K562 (cell line): ENCODE data around the gene TANK. TPM values are rescaled to one million over a fixed set of nuclear protein-coding genes. Genes with fewer than 3 reads are reported as not detected.

Experiments used
- ATAC-seq: fragments of 200-7000 bp; cut with Tn5 transposase; 3 replicates; pipeline ENCODE4 v1.9.1; 2020; ENCODE audit warnings: moderate library complexity
- BruUV-seq: library from RNA; stranded (reverse); fragments of 400-500 nt; replicated peaks from 2 replicates; lab custom pipeline; 2021; lab: Mats Ljungman, UMichigan
- CTCF ChIA-PET: fragments of 300-600 bp; formaldehyde crosslinking; extraction: SDS; loops from one replicate; lab custom pipeline; 2021; ENCODE audit warnings: low intra/inter-chr PET ratio; lab: Yijun Ruan, JAX
- POLR2A ChIA-PET: fragments of 300-600, 350-650 bp; sonication (Branson Sonifier 250); formaldehyde crosslinking; extraction: SDS; loops from one replicate; lab custom pipeline; 2021; ENCODE audit warnings: antibody characterized with exemption, inconsistent platforms; lab: Yijun Ruan, JAX
- DNase-seq, 4 experiments: peaks; one replicate each; pipeline versions ENCODE4 v3.0.0 to v3.0.0-alpha.2; 2011 to 2018; ENCODE audit warnings: low spot score in 3 of 4, mixed read lengths in 3 of 4; ENCODE audit errors: extremely low read depth in 1 of 4
- FAIRE-seq: peaks from 2 replicates; lab custom pipeline; 2011; peaks lifted over from hg19 to GRCh38; lab: Jason Lieb, UNC
- H2AFZ ChIP-seq: 2 replicates; pipeline ENCODE4 v1.6.0; 2011; ENCODE audit warnings: low read depth, low read length, control low read depth, inconsistent platforms
- H3K27ac ChIP-seq: fragments of 200-600 bp; 3 replicates; pipeline ENCODE4 v1.8.0; 2011; ENCODE audit warnings: low read depth, mild to moderate bottlenecking, control low read depth, inconsistent platforms, low read length, moderate library complexity, mixed read lengths; ENCODE audit errors: extremely low read depth
- H3K27me3 ChIP-seq, 2 experiments: fragments of 300-600 bp in 1 of 2; 2 replicates in 1 of 2; 3 replicates in 1 of 2; pipeline versions ENCODE4 v1.6.0 to v1.8.0; 2011; ENCODE audit warnings: inconsistent platforms in 2 of 2, low read length in 2 of 2, mild to moderate bottlenecking in 1 of 2, mixed read lengths in 1 of 2, moderate library complexity in 1 of 2; ENCODE audit not compliant: control insufficient read depth in 2 of 2, insufficient read depth in 2 of 2
- H3K36me3 ChIP-seq: fragments of 300-600 bp; 3 replicates; pipeline ENCODE4 v1.8.0; 2011; ENCODE audit warnings: mild to moderate bottlenecking, low read length, inconsistent platforms; ENCODE audit not compliant: control insufficient read depth, insufficient read depth
- H3K4me1 ChIP-seq, 2 experiments: fragments of 200-600 bp in 1 of 2; replicated peaks in 1 of 2; 2 replicates in 1 of 2; 3 replicates in 1 of 2; pipeline versions ENCODE4 v1.5.1 to v1.8.0; 2011; ENCODE audit warnings: inconsistent platforms in 2 of 2, low read length in 2 of 2, mild to moderate bottlenecking in 1 of 2, mixed read lengths in 1 of 2, moderate library complexity in 1 of 2; ENCODE audit not compliant: control insufficient read depth in 2 of 2, insufficient read depth in 2 of 2
- H3K4me2 ChIP-seq: 2 replicates; pipeline ENCODE4 v1.6.1; 2011; ENCODE audit warnings: low read length, control low read depth, inconsistent platforms, mixed read lengths; ENCODE audit not compliant: insufficient read depth
- H3K4me3 ChIP-seq: fragments of 200-600 bp; sonication (generic), shearing (Covaris generic); 2 replicates; pipeline ENCODE4 v1.5.1; 2016; ENCODE audit warnings: control low read depth, inconsistent platforms
- H3K79me2 ChIP-seq: fragments of 200-600 bp; 3 replicates; pipeline ENCODE4 v1.8.0; 2011; ENCODE audit warnings: low read length, inconsistent platforms; ENCODE audit not compliant: control insufficient read depth, insufficient read depth
- H3K9ac ChIP-seq, 2 experiments: 2 replicates each; pipeline versions ENCODE4 v1.6.0 to v1.6.1; 2011; ENCODE audit warnings: low read depth in 2 of 2, low read length in 2 of 2, control low read depth in 1 of 2, inconsistent platforms in 1 of 2, mild to moderate bottlenecking in 1 of 2, mixed read lengths in 1 of 2; ENCODE audit not compliant: insufficient read depth in 1 of 2
- H3K9me1 ChIP-seq: one replicate; pipeline ENCODE4 v1.6.0; 2011; ENCODE audit warnings: inconsistent platforms, mild to moderate bottlenecking, low read length, moderate library complexity; ENCODE audit not compliant: control insufficient read depth, insufficient read depth
- H3K9me3 ChIP-seq: replicated peaks from 2 replicates; pipeline ENCODE4 v1.5.1; 2011; ENCODE audit warnings: low read depth, low read length, inconsistent platforms; ENCODE audit not compliant: control insufficient read depth, insufficient read depth
- H4K20me1 ChIP-seq: replicated peaks from 2 replicates; pipeline ENCODE4 v1.6.1; 2011; ENCODE audit warnings: low read length, inconsistent platforms, mixed read lengths; ENCODE audit not compliant: control insufficient read depth, insufficient read depth
- ESRRB ChIP-seq: fragments of 250-450 bp; sonication (Bioruptor Pico); IDR thresholded peaks from 2 replicates; pipeline ENCODE4 v1.5.0; 2020; ENCODE audit warnings: mild to moderate bottlenecking, moderate library complexity, borderline replicate concordance
- FOXK2 ChIP-seq, 2 experiments: fragments of 450-650 bp; IDR thresholded peaks in 1 of 2; conservative IDR thresholded peaks in 1 of 2; 2 replicates each; pipeline ENCODE4 v1.6.1; 2016; ENCODE audit warnings: low read depth in 2 of 2, mild to moderate bottlenecking in 1 of 2
- GABPB2 ChIP-seq: fragments of 250-450 bp; sonication (Bioruptor Pico); conservative IDR thresholded peaks from 2 replicates; pipeline ENCODE4 v1.5.1; 2021; ENCODE audit warnings: mild to moderate bottlenecking
- KDM1A ChIP-seq, 2 experiments: fragments of 450-650 bp; IDR thresholded peaks; 2 replicates each; pipeline ENCODE4 v1.6.1; 2016; ENCODE audit warnings: mild to moderate bottlenecking in 2 of 2
- KLF16 ChIP-seq: IDR thresholded peaks from 2 replicates; pipeline ENCODE4 v1.6.1; 2016; ENCODE audit warnings: antibody characterized with exemption
- LARP7 ChIP-seq: fragments of 450-650 bp; IDR thresholded peaks from 2 replicates; pipeline ENCODE4 v1.6.1; 2016
- RAD21 ChIP-seq, 2 experiments: fragments of 250-450 bp in 1 of 2; fragments of 450-650 bp in 1 of 2; sonication (Bioruptor Pico) in 1 of 2; formaldehyde crosslinking in 1 of 2; IDR thresholded peaks in 1 of 2; conservative IDR thresholded peaks in 1 of 2; 2 replicates each; pipeline versions ENCODE4 v1.4.0 to v1.8.0; 2020 to 2022; ENCODE audit warnings: mild to moderate bottlenecking in 2 of 2, moderate library complexity in 1 of 2
- YBX1 ChIP-seq: fragments of 450-650 bp; IDR thresholded peaks from 2 replicates; pipeline ENCODE4 v1.7.1; 2016; ENCODE audit warnings: mild to moderate bottlenecking
- ZSCAN29 ChIP-seq: fragments of 450-650 bp; IDR thresholded peaks from 2 replicates; pipeline ENCODE4 v1.6.1; 2017
- WGBS: fragments of 100-300 bp; shearing (Covaris generic); methylation state at CpG from one replicate; pipeline ENCODE4 v1.1.6; 2016; ENCODE audit warnings: low coverage, mixed read lengths; ENCODE audit not compliant: insufficient coverage; ENCODE audit errors: missing lambda C conversion rate; 5-methylcytosine and 5-hydroxymethylcytosine counted together
- in situ Hi-C: fragments of 300-500 bp; cut with MboI; formaldehyde crosslinking; loops from 4 replicates; pipeline ENCODE4 v1.15.0; 2018; ENCODE audit warnings: inconsistent platforms, mixed read lengths
- intact Hi-C: fragments of 100-400 bp; cut with micrococcal nuclease; formaldehyde crosslinking; loops from 2 replicates; pipeline ENCODE4 v1.14.2; 2022
- polyA plus RNA-seq, 8 experiments: library from polyadenylated mRNA; depleted of rRNA in 4 of 8; stranded (reverse) in 5 of 8; unstranded in 3 of 8; fragments of >200 nt; fragmentation: Nextera tagmentation in 2 of 8; fragmentation: Illumina TruSeq in 1 of 8; extraction: Ambion mirVana in 2 of 8; extraction: Trizol in 1 of 8; gene quantifications; 2 replicates each; pipeline versions ENCODE4 v1.2.1 to v1.2.3, GENCODE V29; 2011 to 2014; ENCODE audit warnings: inconsistent platforms in 1 of 8, missing spikeins in 1 of 8
- total RNA-seq, 7 experiments: library from RNA; depleted of rRNA in 6 of 7; stranded (reverse); fragments of >200 nt in 6 of 7; fragmentation: Illumina TruSeq in 2 of 7; extraction: Trizol in 2 of 7; gene quantifications; 2 replicates each; pipeline versions ENCODE4 v1.2.1 to v1.2.3, GENCODE V29; 2011 to 2021; ENCODE audit warnings: low replicate concordance in 1 of 7
- TF ChIP-seq, protein P1 (sequence below): fragments of 450-650 bp; formaldehyde crosslinking; conservative IDR thresholded peaks from 2 replicates; pipeline ENCODE4 v1.4.0; 2022; ENCODE audit warnings: mild to moderate bottlenecking, missing genetic modification characterization
- TF ChIP-seq, protein P2 (sequence below): fragments of 450-650 bp; IDR thresholded peaks from 2 replicates; pipeline ENCODE4 v1.6.1; 2016; ENCODE audit warnings: low read depth

Gene TANK
- total and polyA plus RNA-seq, 9 of the 15 experiments (the other 6 are each of a cell fraction or from before 2014, with no cell fraction given): 43.0 to 91.5 (median 54.4) TPM

DNA sequence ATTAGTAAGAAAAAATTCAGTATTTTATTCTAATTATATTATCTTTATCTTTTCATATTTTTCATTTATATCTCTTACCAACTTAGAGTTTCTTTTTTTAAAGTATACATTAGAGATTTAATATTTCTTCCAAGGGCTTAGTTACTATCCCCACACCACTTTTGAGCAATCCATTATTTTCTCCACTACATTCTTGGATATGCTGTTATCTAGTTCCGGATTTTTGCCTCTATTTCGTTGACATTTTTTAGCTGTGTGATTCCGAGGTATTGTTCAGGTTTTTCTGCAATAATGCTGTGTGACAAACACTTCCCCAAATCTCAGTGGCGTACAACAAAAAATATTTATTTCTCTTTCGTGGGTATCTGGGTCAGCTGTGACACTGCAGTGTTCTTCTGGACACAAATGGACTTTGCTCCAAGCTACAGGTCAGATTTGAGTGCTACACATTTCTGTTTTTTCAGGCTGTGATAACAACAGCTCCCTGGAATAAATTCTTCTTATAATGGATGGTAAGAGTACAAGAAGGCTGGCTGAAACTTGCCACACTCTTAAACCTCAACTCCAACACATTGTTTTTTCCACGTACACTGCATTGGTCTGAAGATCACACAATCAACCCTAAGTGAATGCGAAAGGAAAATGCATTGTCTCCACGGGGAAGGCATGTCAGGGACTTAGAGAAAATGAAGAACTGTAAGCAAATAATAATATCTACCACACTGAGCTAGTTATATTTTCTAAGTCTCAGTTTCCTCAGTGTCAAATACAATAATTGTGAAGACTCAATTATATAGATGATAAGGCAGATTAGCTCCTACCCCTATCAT, 97.1 kb downstream of the TANK start (continued):
- TF ChIP-seq ESRRB (CRISPR knock-in tag) (no peak), KLF16 (no peak), YBX1 (no peak)

DNA sequence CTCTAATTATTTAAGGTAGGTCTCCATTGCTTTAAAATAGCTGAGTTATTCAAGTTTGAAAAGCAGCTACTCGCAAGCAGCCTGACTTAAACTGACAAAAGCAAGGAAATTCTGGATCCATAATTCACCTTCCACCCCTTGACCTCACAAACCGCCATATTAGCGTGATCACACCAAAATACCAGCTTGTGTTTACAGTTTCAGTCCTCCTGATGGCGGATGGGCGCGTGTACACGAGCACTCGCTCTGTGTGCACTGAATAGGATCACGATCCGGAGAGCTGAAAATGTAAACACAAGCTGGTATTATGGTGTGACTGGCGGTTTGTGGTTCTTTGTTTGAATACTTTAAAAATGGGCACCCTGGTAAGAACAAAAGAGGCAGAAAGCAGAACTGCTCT, 105.6 kb downstream of the TANK start:
- no peak for FAIRE-seq
- no TSS peak for BruUV-seq
- TF ChIP-seq KDM1A (IDR thresholded peaks at IDR 0.05) (peak in 1 of 2 experiments; percentile 57; a peak in 1 of 4 replicates), GABPB2 (CRISPR knock-in tag) (no peak), RAD21 (CRISPR knock-in tag; conservative IDR thresholded peaks at IDR 0.05 in 1 of 2, IDR thresholded peaks at IDR 0.05 in 1 of 2) (no peak), LARP7 (no peak), ZSCAN29 (peak; percentile 58; the same call in 1 of the 2 replicates), FOXK2 (conservative IDR thresholded peaks at IDR 0.05 in 1 of 2, IDR thresholded peaks at IDR 0.05 in 1 of 2; ENCODE audit: low read depth in 2 of 2) (peak in 1 of 2 experiments; percentile 49; a peak in 1 of 4 replicates)
- TF ChIP-seq, protein P1, sequence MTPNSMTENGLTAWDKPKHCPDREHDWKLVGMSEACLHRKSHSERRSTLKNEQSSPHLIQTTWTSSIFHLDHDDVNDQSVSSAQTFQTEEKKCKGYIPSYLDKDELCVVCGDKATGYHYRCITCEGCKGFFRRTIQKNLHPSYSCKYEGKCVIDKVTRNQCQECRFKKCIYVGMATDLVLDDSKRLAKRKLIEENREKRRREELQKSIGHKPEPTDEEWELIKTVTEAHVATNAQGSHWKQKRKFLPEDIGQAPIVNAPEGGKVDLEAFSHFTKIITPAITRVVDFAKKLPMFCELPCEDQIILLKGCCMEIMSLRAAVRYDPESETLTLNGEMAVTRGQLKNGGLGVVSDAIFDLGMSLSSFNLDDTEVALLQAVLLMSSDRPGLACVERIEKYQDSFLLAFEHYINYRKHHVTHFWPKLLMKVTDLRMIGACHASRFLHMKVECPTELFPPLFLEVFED (CRISPR knock-in tag): no peak
- TF ChIP-seq, protein P2, sequence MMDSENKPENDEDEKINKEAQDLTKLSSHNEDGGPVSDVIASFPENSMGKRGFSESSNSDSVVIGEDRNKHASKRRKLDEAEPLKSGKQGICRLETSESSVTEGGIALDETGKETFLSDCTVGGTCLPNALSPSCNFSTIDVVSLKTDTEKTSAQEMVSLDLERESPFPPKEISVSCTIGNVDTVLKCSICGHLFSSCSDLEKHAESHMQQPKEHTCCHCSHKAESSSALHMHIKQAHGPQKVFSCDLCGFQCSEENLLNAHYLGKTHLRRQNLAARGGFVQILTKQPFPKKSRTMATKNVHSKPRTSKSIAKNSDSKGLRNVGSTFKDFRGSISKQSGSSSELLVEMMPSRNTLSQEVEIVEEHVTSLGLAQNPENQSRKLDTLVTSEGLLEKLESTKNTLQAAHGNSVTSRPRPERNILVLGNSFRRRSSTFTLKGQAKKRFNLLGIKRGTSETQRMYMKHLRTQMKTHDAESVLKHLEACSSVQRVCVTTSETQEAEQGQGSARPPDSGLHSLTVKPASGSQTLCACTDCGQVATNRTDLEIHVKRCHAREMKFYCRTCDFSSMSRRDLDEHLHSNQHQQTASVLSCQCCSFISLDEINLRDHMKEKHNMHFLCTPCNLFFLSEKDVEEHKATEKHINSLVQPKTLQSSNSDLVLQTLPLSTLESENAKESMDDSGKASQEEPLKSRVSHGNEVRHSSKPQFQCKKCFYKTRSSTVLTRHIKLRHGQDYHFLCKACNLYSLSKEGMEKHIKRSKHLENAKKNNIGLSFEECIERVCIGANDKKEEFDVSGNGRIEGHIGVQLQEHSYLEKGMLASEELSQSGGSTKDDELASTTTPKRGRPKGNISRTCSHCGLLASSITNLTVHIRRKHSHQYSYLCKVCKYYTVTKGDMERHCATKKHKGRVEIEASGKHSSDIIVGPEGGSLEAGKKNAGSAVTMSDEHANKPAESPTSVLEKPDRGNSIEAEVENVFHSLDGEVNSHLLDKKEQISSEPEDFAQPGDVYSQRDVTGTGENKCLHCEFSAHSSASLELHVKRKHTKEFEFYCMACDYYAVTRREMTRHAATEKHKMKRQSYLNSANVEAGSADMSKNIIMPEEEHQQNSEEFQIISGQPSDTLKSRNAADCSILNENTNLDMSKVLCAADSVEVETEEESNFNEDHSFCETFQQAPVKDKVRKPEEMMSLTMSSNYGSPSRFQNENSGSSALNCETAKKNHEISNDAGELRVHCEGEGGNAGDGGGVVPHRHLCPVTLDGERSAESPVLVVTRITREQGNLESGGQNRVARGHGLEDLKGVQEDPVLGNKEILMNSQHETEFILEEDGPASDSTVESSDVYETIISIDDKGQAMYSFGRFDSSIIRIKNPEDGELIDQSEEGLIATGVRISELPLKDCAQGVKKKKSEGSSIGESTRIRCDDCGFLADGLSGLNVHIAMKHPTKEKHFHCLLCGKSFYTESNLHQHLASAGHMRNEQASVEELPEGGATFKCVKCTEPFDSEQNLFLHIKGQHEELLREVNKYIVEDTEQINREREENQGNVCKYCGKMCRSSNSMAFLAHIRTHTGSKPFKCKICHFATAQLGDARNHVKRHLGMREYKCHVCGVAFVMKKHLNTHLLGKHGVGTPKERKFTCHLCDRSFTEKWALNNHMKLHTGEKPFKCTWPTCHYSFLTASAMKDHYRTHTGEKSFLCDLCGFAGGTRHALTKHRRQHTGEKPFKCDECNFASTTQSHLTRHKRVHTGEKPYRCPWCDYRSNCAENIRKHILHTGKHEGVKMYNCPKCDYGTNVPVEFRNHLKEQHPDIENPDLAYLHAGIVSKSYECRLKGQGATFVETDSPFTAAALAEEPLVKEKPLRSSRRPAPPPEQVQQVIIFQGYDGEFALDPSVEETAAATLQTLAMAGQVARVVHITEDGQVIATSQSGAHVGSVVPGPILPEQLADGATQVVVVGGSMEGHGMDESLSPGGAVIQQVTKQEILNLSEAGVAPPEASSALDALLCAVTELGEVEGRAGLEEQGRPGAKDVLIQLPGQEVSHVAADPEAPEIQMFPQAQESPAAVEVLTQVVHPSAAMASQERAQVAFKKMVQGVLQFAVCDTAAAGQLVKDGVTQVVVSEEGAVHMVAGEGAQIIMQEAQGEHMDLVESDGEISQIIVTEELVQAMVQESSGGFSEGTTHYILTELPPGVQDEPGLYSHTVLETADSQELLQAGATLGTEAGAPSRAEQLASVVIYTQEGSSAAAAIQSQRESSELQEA: no peak

More for the DNA sequence above, 105.6 kb downstream of the TANK start:
- ChIA-PET POLR2A (interaction anchor here (0.8 to 1.1 kb wide), 2 partner anchors 9 to 42 kb away, joined by 3 to 4 read pairs; partner anchors contain the start of gene PSMD14), CTCF (no interaction called here)
- no peaks in the 10 kb centered on the region for H3K79me2 ChIP-seq
- H3K4me1 ChIP-seq: 0 out of 5 replicates have a peak, but pooled peaks cover 0 to 2% of the 10 kb centered on the region in 2 experiments
- ATAC-seq (peak; percentile 88), DNase-seq (peak in 2 of 4 experiments; percentile 20 to 53)
- peak overlapping the region in 1 of 2 experiments; percentile 15; a peak in 1 of 4 replicates for H3K9ac ChIP-seq
- intact Hi-C loops (no loop called here), in situ Hi-C loops (loop anchor here (25.0 kb wide), 2 partner anchors 871 to 1046 kb away; partner anchors contain the start of gene IFIH1)
- H3K27ac ChIP-seq: peak overlapping the region; percentile 46
- no peak overlapping the region for H3K4me3 ChIP-seq
- no peaks in the 10 kb centered on the region for H4K20me1 ChIP-seq
- H2AFZ ChIP-seq: peak overlapping the region; percentile 96
- peak overlapping the region; percentile 68 for H3K4me2 ChIP-seq
- WGBS: 10% methylated on average over 11 of the region's 11 CpGs
- H3K27me3 ChIP-seq: no peaks in the 10 kb centered on the region
- no peaks in the 10 kb centered on the region for H3K36me3 ChIP-seq
- no peaks in the 10 kb centered on the region for H3K9me1 ChIP-seq
- H3K9me3 ChIP-seq: no peaks in the 10 kb centered on the region
